Renal cortical epithelial cell (primary cell): Measurements from ENCODE around the gene DBF4B. TPM values are rescaled to one million over a fixed set of nuclear protein-coding genes. Genes with fewer than 3 reads are reported as not detected.

ENCODE experiments used
- DNase-seq: peaks from one replicate; pipeline ENCODE4 v3.0.0-alpha.2; 2011; ENCODE audit warnings: low read depth
- total RNA-seq: library from RNA; depleted of rRNA; stranded (reverse); fragments of >200 nt; gene quantifications from 2 replicates; pipeline ENCODE4 v1.2.3, GENCODE V29; 2014

Gene DBF4B
- total RNA-seq, 1 donor from 2014 or later, result 3.9 TPM

GRCh38 chr17:44760474-44761308, 52.2 kb downstream of the DBF4B start:
- DNase-seq, result no peak

- no peak for DNase-seq
These were observed 53.7 kb downstream of the DBF4B start for GRCh38 chr17:44761932-44762810.

GRCh38 chr17:44763170-44763569, 54.7 kb downstream of the DBF4B start:
- DNase-seq, result no peak

GRCh38 chr17:44765965-44766364, 57.5 kb downstream of the DBF4B start:
- no peak for DNase-seq

GRCh38 chr17:44766409-44767038, 58.1 kb downstream of the DBF4B start:
- no peak for DNase-seq

- no peak for DNase-seq
These were observed 59.0 kb downstream of the DBF4B start for GRCh38 chr17:44767493-44767892.

GRCh38 chr17:44768505-44769142, 60.2 kb downstream of the DBF4B start:
- DNase-seq, result no peak

- no peak for DNase-seq
These were observed 60.8 kb downstream of the DBF4B start for GRCh38 chr17:44769230-44769629.

GRCh38 chr17:44769647-44770084, 61.2 kb downstream of the DBF4B start:
- no peak for DNase-seq

GRCh38 chr17:44770166-44770925, 61.9 kb downstream of the DBF4B start:
- DNase-seq, result no peak

GRCh38 chr17:44772308-44773045, 64.0 kb downstream of the DBF4B start:
- no peak for DNase-seq

GRCh38 chr17:44773140-44773539, 64.7 kb downstream of the DBF4B start:
- no peak for DNase-seq

GRCh38 chr17:44774271-44775135, 66.0 kb downstream of the DBF4B start:
- peak; percentile 38 for DNase-seq

GRCh38 chr17:44775136-44775837, 66.8 kb downstream of the DBF4B start:
- peak; percentile 96 for DNase-seq

GRCh38 chr17:44775838-44776621, 67.6 kb downstream of the DBF4B start:
- DNase-seq, result peak; percentile 6

GRCh38 chr17:44776628-44777393, 68.3 kb downstream of the DBF4B start:
- no peak for DNase-seq
